PFSK-1 (cell line): Measurements from ENCODE around the gene FJX1.

ENCODE experiments used
- FOXP2 ChIP-seq: optimal IDR thresholded peaks from 2 replicates; pipeline ENCODE3; 2011; ENCODE audit warnings: borderline replicate concordance, control low read depth, inconsistent platforms; ENCODE audit not compliant: insufficient read depth; ENCODE audit errors: extremely low read length, extremely low read depth
- POLR2AphosphoS5 ChIP-seq: IDR thresholded peaks from 2 replicates; pipeline ENCODE4 v1.6.1; 2012; ENCODE audit warnings: low read depth, mild to moderate bottlenecking, control low read depth, low read length, moderate library complexity
- REST ChIP-seq, 2 experiments: IDR thresholded peaks; 2 replicates each; pipeline versions ENCODE4 v1.6.1 to v1.8.0; 2011 to 2012; ENCODE audit warnings: low read depth in 2 of 2, low read length in 2 of 2, control low read depth in 1 of 2, inconsistent platforms in 1 of 2, mild to moderate bottlenecking in 1 of 2, moderate library complexity in 1 of 2; ENCODE audit not compliant: insufficient read depth in 1 of 2
- SIN3A ChIP-seq: IDR thresholded peaks from 2 replicates; pipeline ENCODE4 v1.6.1; 2012; ENCODE audit warnings: mild to moderate bottlenecking, low read length, moderate library complexity, borderline replicate concordance; ENCODE audit not compliant: insufficient read depth
- TAF1 ChIP-seq: IDR thresholded peaks from 2 replicates; pipeline ENCODE4 v1.6.1; 2012; ENCODE audit warnings: low read length, control low read depth, borderline replicate concordance; ENCODE audit not compliant: insufficient read depth

Gene FJX1

DNA sequence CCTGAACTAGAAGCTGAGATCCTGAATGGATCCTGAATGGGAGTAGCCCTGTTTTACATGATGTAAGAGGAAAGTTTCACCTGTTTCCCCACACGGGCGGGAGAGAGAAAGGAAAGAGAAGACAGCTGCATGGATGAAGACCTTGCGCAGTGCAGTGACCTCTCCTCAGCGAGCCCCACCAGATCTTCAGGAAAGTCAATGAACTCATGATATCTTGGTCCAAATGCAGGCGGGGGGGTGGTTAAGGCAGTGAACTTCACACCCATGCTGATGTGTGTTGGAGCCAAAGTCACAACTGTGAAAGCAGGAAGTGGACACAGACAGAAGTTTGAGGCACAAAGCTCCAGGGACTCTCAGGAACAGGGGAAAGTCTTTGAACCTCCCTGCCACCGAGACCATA lies 8.6 kb upstream of the FJX1 start:
- TF ChIP-seq FOXP2 (no peak), TAF1 (no peak)

DNA sequence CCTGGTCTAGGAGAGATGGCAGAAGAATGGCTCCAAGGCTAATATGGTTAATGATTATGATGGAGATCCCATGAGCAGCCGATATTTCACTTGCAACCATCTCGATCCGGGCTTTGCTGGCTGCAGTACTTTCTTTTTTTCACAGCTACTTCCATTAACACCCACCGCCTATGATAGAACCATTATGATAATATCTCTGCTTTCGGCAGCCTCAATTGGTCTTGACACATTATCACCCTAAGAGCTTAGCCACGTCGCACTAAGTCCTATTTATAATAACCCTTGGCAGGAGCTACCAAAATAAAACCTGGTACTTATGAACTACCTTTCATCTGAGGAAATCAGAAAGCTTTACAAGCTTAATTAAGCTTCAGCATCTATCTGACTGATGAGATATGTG lies 7.6 kb upstream of the FJX1 start:
- TF ChIP-seq POLR2AphosphoS5, result no peak
- no peak for TF ChIP-seq TAF1
- TF ChIP-seq REST (IDR thresholded peaks at IDR 0.05; ENCODE audit: insufficient read depth in 1 of 2, low read depth in 2 of 2, low read length in 2 of 2), result no peak
- no peak for TF ChIP-seq FOXP2
- TF ChIP-seq SIN3A, result no peak

GRCh38 chr11:35611741-35612140 lies 6.5 kb upstream of the FJX1 start:
- TF ChIP-seq POLR2AphosphoS5 (no peak), TAF1 (no peak), FOXP2 (no peak), REST (IDR thresholded peaks at IDR 0.05; ENCODE audit: insufficient read depth in 1 of 2, low read depth in 2 of 2, low read length in 2 of 2) (no peak), SIN3A (no peak)

DNA sequence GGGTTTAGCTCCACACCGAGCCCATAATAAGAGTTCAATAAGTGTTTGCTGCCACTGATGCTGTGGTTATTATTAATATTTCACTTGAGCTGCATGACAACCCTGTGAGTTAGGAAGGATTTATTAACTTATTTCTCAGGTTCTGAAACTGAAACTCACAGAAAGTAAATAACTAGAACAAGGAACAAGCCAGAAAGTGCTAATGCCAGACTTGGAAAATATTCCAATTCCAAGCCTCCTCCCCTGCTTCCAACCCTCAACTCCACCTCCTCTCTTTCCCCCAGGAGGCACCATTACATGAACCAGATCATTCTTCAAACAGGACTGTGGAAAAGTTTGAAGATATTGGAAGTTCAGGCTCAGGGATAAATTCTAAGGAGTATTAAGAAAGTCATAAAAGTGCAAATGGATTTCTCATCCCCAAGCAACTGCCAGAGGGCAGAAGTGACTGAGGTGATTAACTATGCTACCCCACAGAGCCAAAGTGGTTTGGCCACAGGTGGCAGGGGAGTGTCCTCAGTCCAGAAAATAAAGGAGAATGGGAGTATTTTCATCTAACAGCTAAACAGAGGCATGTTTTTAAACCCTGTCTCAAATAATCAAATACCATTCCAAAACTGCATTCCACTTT lies 3.2 kb upstream of the FJX1 start:
- no peak for TF ChIP-seq POLR2AphosphoS5
- TF ChIP-seq REST (IDR thresholded peaks at IDR 0.05; ENCODE audit: insufficient read depth in 1 of 2, low read depth in 2 of 2, low read length in 2 of 2), result no peak
- TF ChIP-seq SIN3A, result no peak
- no peak for TF ChIP-seq TAF1
- TF ChIP-seq FOXP2, result no peak

DNA sequence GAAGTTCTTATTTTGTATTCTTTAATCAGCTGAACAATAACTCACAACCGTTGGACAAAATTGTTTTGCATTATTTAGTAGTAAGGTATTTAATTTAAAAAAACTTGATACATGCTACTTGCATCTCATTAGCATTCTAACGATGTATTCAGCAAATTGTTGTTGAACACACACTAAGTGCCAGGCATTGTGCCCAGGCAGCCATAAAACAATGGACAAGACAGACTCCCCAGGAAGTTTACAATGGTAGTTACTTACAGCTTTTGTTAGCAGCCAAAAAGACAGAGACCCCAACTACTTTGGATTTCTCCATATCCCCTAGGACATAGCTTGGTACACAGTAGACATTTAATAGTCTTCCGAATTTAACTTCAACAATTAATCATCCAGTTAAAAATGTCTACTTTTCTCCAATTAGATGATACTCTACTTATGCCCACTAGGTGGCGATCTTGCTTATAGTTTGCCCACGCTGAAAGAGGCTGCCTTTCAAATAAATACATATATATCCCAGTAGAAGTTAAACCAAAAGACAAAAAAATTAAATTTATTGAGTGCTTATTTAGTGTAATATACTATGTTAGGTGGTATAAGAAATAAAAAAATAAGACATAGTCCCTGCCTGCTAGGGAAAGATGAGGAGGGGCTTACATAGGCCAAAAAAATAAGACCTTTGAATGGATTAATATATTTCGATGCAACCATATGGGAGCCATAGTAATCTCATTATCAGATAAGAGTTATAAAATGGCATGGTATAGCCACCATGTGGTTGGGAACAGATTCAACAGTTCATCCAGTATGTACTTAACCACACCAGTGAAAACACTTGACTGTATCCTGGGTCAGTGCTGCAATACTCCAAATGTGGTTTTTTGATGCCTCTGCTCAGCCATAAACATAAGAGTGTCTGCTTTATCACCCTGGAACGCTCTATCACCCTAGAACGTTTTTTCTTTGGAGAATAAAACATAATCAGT lies 2.0 kb upstream of the FJX1 start:
- no peak for TF ChIP-seq SIN3A

DNA sequence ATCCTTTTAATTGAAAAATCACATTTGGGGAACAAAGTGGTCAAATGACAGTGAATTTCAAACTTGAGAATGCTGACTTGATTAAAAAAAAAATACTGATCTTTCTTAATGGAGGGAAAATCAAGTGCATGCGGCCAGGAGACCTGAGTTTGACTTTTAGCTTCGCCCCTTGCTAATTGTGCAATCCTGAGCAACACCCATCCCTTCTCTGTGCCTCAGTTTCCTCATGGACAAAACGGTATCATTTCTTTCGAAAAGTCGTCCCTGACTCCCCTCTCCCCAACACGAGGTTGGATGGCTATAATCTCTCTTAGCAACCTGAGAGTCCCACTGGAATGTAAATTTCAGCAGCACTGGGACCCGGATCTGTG lies 959 bp upstream of the FJX1 start:
- TF ChIP-seq SIN3A (no peak), TAF1 (no peak), POLR2AphosphoS5 (no peak), FOXP2 (no peak)
